ENCODE results near the gene PALD1.
A peak's percentile ranks its signal among the peaks of the same experiment; 100 is the strongest.

PALD1 gene

GRCh38 chr10:70589762-70590654 is 111.4 kb downstream of the PALD1 start:
- peak; percentile 18 for DNase-seq (ENCODE audit: low spot score)

- DNase-seq (ENCODE audit: low spot score): no peak
Observed at GRCh38 chr10:70590655-70591416, 112.3 kb downstream of the PALD1 start.

GRCh38 chr10:70592186-70592735 is 113.7 kb downstream of the PALD1 start:
- DNase-seq (ENCODE audit: low spot score): no peak

GRCh38 chr10:70592746-70593512 is 114.4 kb downstream of the PALD1 start:
- no peak for DNase-seq (ENCODE audit: low spot score)

GRCh38 chr10:70593513-70593890 is 114.9 kb downstream of the PALD1 start:
- no peak for DNase-seq (ENCODE audit: low spot score)

GRCh38 chr10:70594161-70594560 is 115.6 kb downstream of the PALD1 start:
- no peak for DNase-seq (ENCODE audit: low spot score)

GRCh38 chr10:70595566-70596016 is 117.0 kb downstream of the PALD1 start:
- no peak for DNase-seq (ENCODE audit: low spot score)

- DNase-seq (ENCODE audit: low spot score): no peak
Observed at GRCh38 chr10:70596110-70596798, 117.7 kb downstream of the PALD1 start.

GRCh38 chr10:70596860-70597809 is 118.6 kb downstream of the PALD1 start:
- no peak for DNase-seq (ENCODE audit: low spot score)

- no peak for DNase-seq (ENCODE audit: low spot score)
Observed at GRCh38 chr10:70597856-70598815, 119.6 kb downstream of the PALD1 start.

GRCh38 chr10:70598857-70599295 is 120.3 kb downstream of the PALD1 start:
- DNase-seq (ENCODE audit: low spot score): no peak

- DNase-seq (ENCODE audit: low spot score): no peak
Observed at GRCh38 chr10:70599319-70599718, 120.8 kb downstream of the PALD1 start.

- no peak for DNase-seq (ENCODE audit: low spot score)
Observed at GRCh38 chr10:70599791-70600190, 121.2 kb downstream of the PALD1 start.

- DNase-seq (ENCODE audit: low spot score): no peak
Observed at GRCh38 chr10:70600512-70601395, 122.2 kb downstream of the PALD1 start.

- DNase-seq (ENCODE audit: low spot score): no peak
Observed at GRCh38 chr10:70601746-70602145, 123.2 kb downstream of the PALD1 start.

GRCh38 chr10:70602665-70603448 is 124.3 kb downstream of the PALD1 start, which contains the start of gene PRF1:
PRF1 (minus strand) TSS chr10:70602741; CDS start chr10:70600902, 1,839 bp downstream.
- DNase-seq (ENCODE audit: low spot score): no peak

- no peak for DNase-seq (ENCODE audit: low spot score)
Observed at GRCh38 chr10:70603449-70603801, 124.9 kb downstream of the PALD1 start.

Data from AG20443 (cell line).